HG03342 (cell line): ENCODE measurements around the gene LIPC.

Experiments
- ATAC-seq: cut with Tn5 transposase; IDR thresholded peaks from one replicate; pipeline ENCODE4 v1.9.1; 2021; ENCODE audit warnings: mild to moderate bottlenecking, moderate library complexity; ENCODE audit not compliant: unreplicated experiment

Gene LIPC

GRCh38 chr15:58549013-58549784 lies 117.4 kb downstream of the LIPC start:
- ATAC-seq: no peak

- no peak for ATAC-seq
These were observed 117.9 kb downstream of the LIPC start for GRCh38 chr15:58549785-58550074.

- no peak for ATAC-seq
These were observed 119.4 kb downstream of the LIPC start for GRCh38 chr15:58551084-58551763.

GRCh38 chr15:58551764-58552504 lies 120.1 kb downstream of the LIPC start:
- ATAC-seq: no peak

GRCh38 chr15:58552505-58553364 lies 120.9 kb downstream of the LIPC start:
- no peak for ATAC-seq

- no peak for ATAC-seq
These were observed 121.7 kb downstream of the LIPC start for GRCh38 chr15:58553365-58553918.

GRCh38 chr15:58554758-58555157 lies 123.0 kb downstream of the LIPC start:
- ATAC-seq: no peak

GRCh38 chr15:58555162-58556027 lies 123.6 kb downstream of the LIPC start:
- ATAC-seq: no peak

GRCh38 chr15:58556028-58556361 lies 124.2 kb downstream of the LIPC start:
- no peak for ATAC-seq

GRCh38 chr15:58556541-58556940 lies 124.8 kb downstream of the LIPC start:
- no peak for ATAC-seq

- no peak for ATAC-seq
These were observed 127.0 kb downstream of the LIPC start for GRCh38 chr15:58558777-58559176.

- no peak for ATAC-seq
These were observed 128.3 kb downstream of the LIPC start for GRCh38 chr15:58559904-58560588.

GRCh38 chr15:58561321-58561720 lies 129.5 kb downstream of the LIPC start:
- ATAC-seq: no peak

- ATAC-seq: no peak
These were observed 130.3 kb downstream of the LIPC start for GRCh38 chr15:58562135-58562534.

- ATAC-seq: no peak
These were observed 133.2 kb downstream of the LIPC start for GRCh38 chr15:58564981-58565380.

GRCh38 chr15:58565619-58566018 lies 133.8 kb downstream of the LIPC start:
- no peak for ATAC-seq

- no peak for ATAC-seq
These were observed 134.2 kb downstream of the LIPC start for GRCh38 chr15:58566029-58566428.

GRCh38 chr15:58568157-58568571 lies 136.4 kb downstream of the LIPC start:
- no peak for ATAC-seq

- ATAC-seq: no peak
These were observed 137.7 kb downstream of the LIPC start for GRCh38 chr15:58569455-58569854.
